Anterior cingulate cortex (tissue), 58 donors: ENCODE measurements around the gene FABP3.

Source experiments
- DNase-seq, 58 donors: peaks; one replicate each; lab custom pipeline; 2025; lab: John Stamatoyannopoulos, UW

FABP3 gene

DNA sequence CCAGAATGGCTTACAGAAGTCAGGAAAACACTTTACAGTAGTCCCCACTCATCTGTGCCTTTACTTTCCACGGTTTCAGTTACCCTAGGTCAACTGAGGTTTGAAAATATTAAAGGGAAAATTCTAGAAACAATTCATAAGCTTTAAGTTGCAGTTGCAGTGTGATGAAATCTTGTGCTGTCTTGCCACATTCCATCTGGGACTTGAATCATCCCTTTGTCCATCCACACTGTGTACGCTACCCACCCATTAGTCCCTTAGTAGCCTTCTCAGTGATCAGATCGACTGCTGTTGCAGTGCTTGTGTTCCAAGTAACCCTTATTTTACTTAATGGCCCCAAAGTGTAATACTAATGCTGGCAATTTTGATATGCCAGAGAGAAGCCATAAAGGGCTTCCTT lies 45.5 kb downstream of the FABP3 start:
- no peak for DNase-seq

DNA sequence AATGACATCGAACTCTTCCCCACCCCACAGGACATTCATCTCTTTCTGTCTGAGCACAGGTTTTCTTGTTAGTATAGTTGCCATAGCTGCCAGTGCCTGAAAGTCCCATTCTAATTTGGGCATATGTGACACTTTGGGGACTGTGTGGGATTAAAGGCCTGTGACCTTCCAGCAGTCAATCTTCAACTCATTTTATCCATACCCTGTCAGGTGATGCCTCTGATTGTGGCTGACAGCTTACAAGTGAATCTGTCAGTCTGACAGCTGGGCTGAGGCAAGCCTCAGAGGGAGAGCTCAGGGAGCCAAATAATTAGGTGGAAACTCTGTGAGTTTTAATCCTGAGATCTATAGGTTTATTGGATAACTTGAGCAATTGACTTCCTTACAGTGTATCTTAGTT lies 46.4 kb downstream of the FABP3 start:
- no peak for DNase-seq

DNA sequence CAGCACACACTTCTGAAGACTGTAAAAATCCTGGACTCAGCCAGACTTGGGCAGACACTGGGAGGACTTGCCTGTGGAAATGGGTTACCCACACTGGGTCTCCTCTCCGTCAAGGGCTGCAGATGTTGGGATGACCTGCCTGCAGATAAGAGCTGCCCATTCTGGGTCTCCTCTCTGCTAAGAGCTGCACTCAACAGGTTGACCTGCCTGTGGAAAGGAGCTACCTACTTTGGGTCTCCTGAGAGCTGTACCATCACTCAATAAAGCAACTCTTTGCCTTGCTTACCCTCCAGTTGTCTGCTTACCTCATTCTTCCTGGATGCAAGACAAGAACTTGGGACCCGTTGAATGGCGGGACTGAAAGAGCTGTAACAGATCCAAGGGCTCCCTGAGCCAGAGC lies 47.9 kb downstream of the FABP3 start:
- no peak for DNase-seq

DNA sequence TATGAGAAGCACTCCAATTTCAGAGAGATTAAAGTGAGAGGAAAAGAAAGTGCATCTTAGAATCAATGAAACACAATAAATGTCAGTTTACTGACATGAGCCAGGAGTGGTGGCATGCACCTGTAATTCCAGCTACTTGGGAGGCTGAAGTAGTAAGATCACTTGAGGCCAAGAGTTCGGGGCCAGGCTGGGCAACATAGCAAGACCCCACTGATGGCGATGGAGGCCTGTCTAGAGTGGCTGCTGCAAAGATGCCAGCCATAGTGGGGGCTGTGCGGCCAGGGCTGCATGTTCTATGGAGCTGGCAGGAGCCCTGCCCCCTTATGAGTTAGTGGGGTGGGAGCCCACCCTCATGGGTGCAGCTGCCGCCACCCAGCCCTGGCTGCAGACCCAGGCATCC lies 48.8 kb downstream of the FABP3 start:
- no peak for DNase-seq

DNA sequence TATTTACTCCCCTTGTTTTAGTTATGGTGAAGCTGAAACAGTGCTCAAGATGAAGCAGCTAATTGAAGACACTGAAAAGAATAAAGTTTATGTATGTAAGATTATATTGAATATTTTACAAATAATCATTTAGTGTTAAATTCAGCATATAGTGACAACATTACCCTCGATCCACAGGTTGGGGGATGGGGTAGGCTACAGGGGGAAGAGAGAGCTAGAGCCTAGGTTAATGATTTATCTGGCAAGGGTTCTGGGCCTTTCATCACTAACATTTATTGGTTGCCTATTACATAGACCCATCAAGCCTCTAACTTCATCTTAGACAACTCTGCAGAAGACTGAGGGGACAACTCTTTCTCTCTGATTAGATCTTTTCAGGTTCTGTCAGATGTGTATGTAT lies 54.7 kb downstream of the FABP3 start:
- no peak for DNase-seq

DNA sequence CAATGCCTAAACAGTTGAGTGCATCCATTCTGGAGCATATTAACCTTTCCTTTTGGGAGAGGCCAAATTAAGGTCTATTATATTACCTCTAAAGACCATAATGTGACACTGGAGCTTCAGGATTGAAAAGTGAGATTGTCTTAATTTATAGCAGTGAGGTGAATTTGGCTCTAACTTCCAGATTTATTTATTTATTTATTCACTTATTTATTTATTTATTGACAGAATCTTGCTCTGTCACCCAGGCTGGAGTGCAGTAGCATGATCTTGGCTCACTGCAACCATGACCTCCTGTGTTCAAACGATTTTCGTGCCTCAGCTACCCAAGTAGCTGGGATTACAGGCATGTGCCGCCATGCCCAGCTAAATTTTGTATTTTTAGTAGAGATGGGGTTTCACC lies 57.0 kb downstream of the FABP3 start:
- DNase-seq, result no peak
